COLO668 (cell line): Measurements from ENCODE around the gene SLC1A1.
"Not testable (repeated sequence)": the region's sequence is repeated elsewhere in the genome, so short reads cannot be mapped to it uniquely, and the experiment has no call there.

ENCODE experiments used
- DNase-seq: peaks from one replicate; lab custom pipeline; 2025; ENCODE audit not compliant: unreplicated experiment; lab: John Stamatoyannopoulos, UW

SLC1A1 gene

GRCh38 chr9:4540425-4540824 is 50.2 kb downstream of the SLC1A1 start:
- DNase-seq, result no peak

GRCh38 chr9:4541281-4541680 is 51.0 kb downstream of the SLC1A1 start:
- no peak for DNase-seq

GRCh38 chr9:4541856-4542255 is 51.6 kb downstream of the SLC1A1 start:
- no peak for DNase-seq

GRCh38 chr9:4544714-4545113 is 54.4 kb downstream of the SLC1A1 start:
- not testable (repeated sequence) for DNase-seq

GRCh38 chr9:4547016-4547415 is 56.7 kb downstream of the SLC1A1 start:
- DNase-seq, result no peak

- DNase-seq, result peak; percentile 7
Measured at GRCh38 chr9:4548811-4549725, 58.8 kb downstream of the SLC1A1 start.

- DNase-seq, result no peak
Measured at GRCh38 chr9:4549751-4550295, 59.6 kb downstream of the SLC1A1 start.

GRCh38 chr9:4550777-4551484 is 60.7 kb downstream of the SLC1A1 start:
- DNase-seq, result peak; percentile 21

- DNase-seq, result no peak
Measured at GRCh38 chr9:4553951-4554381, 63.7 kb downstream of the SLC1A1 start.

- peak; percentile 43 for DNase-seq
Measured at GRCh38 chr9:4555236-4555635, 65.0 kb downstream of the SLC1A1 start.

GRCh38 chr9:4558371-4558998 is 68.2 kb downstream of the SLC1A1 start:
- DNase-seq, result no peak

GRCh38 chr9:4559261-4560182 is 69.3 kb downstream of the SLC1A1 start:
- DNase-seq, result no peak

GRCh38 chr9:4563105-4563504 is 72.8 kb downstream of the SLC1A1 start:
- no peak for DNase-seq

- DNase-seq, result no peak
Measured at GRCh38 chr9:4566806-4567205, 76.5 kb downstream of the SLC1A1 start.

- no peak for DNase-seq
Measured at GRCh38 chr9:4567601-4568000, 77.3 kb downstream of the SLC1A1 start.

GRCh38 chr9:4569101-4569500 is 78.8 kb downstream of the SLC1A1 start:
- no peak for DNase-seq

- DNase-seq, result no peak
Measured at GRCh38 chr9:4572184-4572826, 82.0 kb downstream of the SLC1A1 start.

- DNase-seq, result no peak
Measured at GRCh38 chr9:4573176-4573575, 82.9 kb downstream of the SLC1A1 start.

GRCh38 chr9:4573634-4574389 is 83.5 kb downstream of the SLC1A1 start:
- DNase-seq, result no peak
